ENCODE data around the gene TTC28. TPM values are rescaled to one million over a fixed set of nuclear protein-coding genes. Genes with fewer than 3 reads are reported as not detected.

TTC28 gene
- total RNA-seq, 4 donors from 2014 or later: 10.2 to 23.8 (median 13.4) TPM

- TF ChIP-seq CTCF (IDR thresholded peaks at IDR 0.05): no peak
- no peak for TF ChIP-seq POLR2A (IDR thresholded peaks at IDR 0.05)
- no peak for DNase-seq (ENCODE audit: low spot score in 2 of 2)
- no peak overlapping the region for H3K4me3 ChIP-seq (ENCODE audit: low read depth, poor library complexity, severe bottlenecking)
- intact Hi-C loops (cut with DNase I; ENCODE audit: low total_unique reads): no loop called here
- 95 to 100% methylated on average over 1 of the region's 1 CpG for WGBS, 2 donors
Measured at GRCh38 chr22:28254396-28254795, 425.2 kb downstream of the TTC28 start.

GRCh38 chr22:28252539-28252938, 427.1 kb downstream of the TTC28 start:
- intact Hi-C loops (cut with DNase I; ENCODE audit: low total_unique reads): no loop called here

GRCh38 chr22:28250036-28250695, 429.5 kb downstream of the TTC28 start:
- H3K4me3 ChIP-seq (ENCODE audit: low read depth, poor library complexity, severe bottlenecking): no peak overlapping the region
- no peak for TF ChIP-seq CTCF (IDR thresholded peaks at IDR 0.05)
- TF ChIP-seq POLR2A (IDR thresholded peaks at IDR 0.05): no peak
- DNase-seq (ENCODE audit: low spot score in 2 of 2): no peak
- intact Hi-C loops (cut with DNase I; ENCODE audit: low total_unique reads): no loop called here
- 81 to 97% methylated on average over 2 of the region's 2 CpGs for WGBS, 2 donors

More at GRCh38 chr22:28252539-28252938, 427.1 kb downstream of the TTC28 start:
- H3K4me3 ChIP-seq (ENCODE audit: low read depth, poor library complexity, severe bottlenecking): no peak overlapping the region
- DNase-seq (ENCODE audit: low spot score in 2 of 2): no peak
- TF ChIP-seq CTCF (IDR thresholded peaks at IDR 0.05) (no peak), POLR2A (IDR thresholded peaks at IDR 0.05) (no peak)
- WGBS, 2 donors: 61 to 79% methylated on average over 2 of the region's 2 CpGs

- 78 to 81% methylated on average over 2 of the region's 2 CpGs for WGBS, 2 donors
- no peak for TF ChIP-seq POLR2A (IDR thresholded peaks at IDR 0.05)
- intact Hi-C loops (cut with DNase I; ENCODE audit: low total_unique reads): no loop called here
- DNase-seq (ENCODE audit: low spot score in 2 of 2): no peak
- no peak overlapping the region for H3K4me3 ChIP-seq (ENCODE audit: low read depth, poor library complexity, severe bottlenecking)
Measured at GRCh38 chr22:28249402-28249801, 430.2 kb downstream of the TTC28 start.

- no peak for DNase-seq (ENCODE audit: low spot score in 2 of 2)
- intact Hi-C loops (cut with DNase I; ENCODE audit: low total_unique reads): no loop called here
Measured at GRCh38 chr22:28247667-28248363, 431.8 kb downstream of the TTC28 start.

More at GRCh38 chr22:28247667-28248363, 431.8 kb downstream of the TTC28 start:
- no peak overlapping the region for H3K4me3 ChIP-seq (ENCODE audit: low read depth, poor library complexity, severe bottlenecking)
- TF ChIP-seq CTCF (IDR thresholded peaks at IDR 0.05) (no peak), POLR2A (IDR thresholded peaks at IDR 0.05) (no peak)

All from lower leg skin (tissue), 4 donors.